Vagina (tissue), 2 donors: ENCODE data around the gene NMT1.

ENCODE experiments used
- CTCF ChIP-seq, 3 experiments: fragments of 450-650 bp in 2 of 3; fragments of 200-600 bp in 1 of 3; sonication (generic) in 1 of 3; IDR thresholded peaks; one replicate each; pipeline ENCODE4 v1.5.1; 2017 to 2019; ENCODE audit warnings: antibody characterized with exemption in 3 of 3, mild to moderate bottlenecking in 2 of 3, moderate library complexity in 2 of 3
- POLR2A ChIP-seq, 2 donors: fragments of 450-650 bp; IDR thresholded peaks; one replicate each; pipeline ENCODE4 v1.6.1; 2017; ENCODE audit warnings: antibody characterized with exemption in 2 of 2, mild to moderate bottlenecking in 2 of 2, moderate library complexity in 2 of 2
- POLR2AphosphoS5 ChIP-seq, 2 donors: sonication (generic); formaldehyde crosslinking; IDR thresholded peaks; one replicate each; pipeline ENCODE4 v1.9.0; 2017; ENCODE audit warnings: antibody characterized with exemption in 2 of 2, mild to moderate bottlenecking in 2 of 2, low read depth in 1 of 2; ENCODE audit not compliant: insufficient read depth in 1 of 2

- TF ChIP-seq POLR2A (IDR thresholded peaks at IDR 0.05) (no peak), CTCF (IDR thresholded peaks at IDR 0.05) (no peak), POLR2AphosphoS5 (IDR thresholded peaks at IDR 0.05; ENCODE audit: insufficient read depth in 1 of 2, low read depth in 1 of 2) (no peak)
Observed at GRCh38 chr17:45115871-45116270, 54.8 kb downstream of the NMT1 start.
